Hepatocyte (in vitro differentiated cells): Measurements from ENCODE around the gene IDUA.

Source experiments
- CTCF ChIP-seq: fragments of 200-600 bp; sonication (generic); IDR thresholded peaks from 2 replicates; pipeline ENCODE4 v1.5.1; 2016; ENCODE audit warnings: antibody characterized with exemption, mild to moderate bottlenecking; ENCODE audit not compliant: poor library complexity
- EZH2 ChIP-seq: fragments of 200-600 bp; sonication (generic); IDR thresholded peaks from 2 replicates; pipeline ENCODE4 v1.6.1; 2016; ENCODE audit warnings: antibody characterized with exemption, mild to moderate bottlenecking, borderline replicate concordance
- EZH2phosphoT487 ChIP-seq: fragments of 200-600 bp; sonication (generic); IDR thresholded peaks from one replicate; pipeline ENCODE4 v1.6.1; 2018; ENCODE audit warnings: antibody characterized with exemption, mild to moderate bottlenecking, low read depth, moderate library complexity; ENCODE audit not compliant: unreplicated experiment, severe bottlenecking

GRCh38 chr4:989722-990471 is 3.1 kb downstream of the IDUA start:
- TF ChIP-seq CTCF: no peak
- TF ChIP-seq EZH2: no peak
- TF ChIP-seq EZH2phosphoT487: no peak
